ENCODE results near the gene OR2AJ1.

- TF ChIP-seq, protein P1, sequence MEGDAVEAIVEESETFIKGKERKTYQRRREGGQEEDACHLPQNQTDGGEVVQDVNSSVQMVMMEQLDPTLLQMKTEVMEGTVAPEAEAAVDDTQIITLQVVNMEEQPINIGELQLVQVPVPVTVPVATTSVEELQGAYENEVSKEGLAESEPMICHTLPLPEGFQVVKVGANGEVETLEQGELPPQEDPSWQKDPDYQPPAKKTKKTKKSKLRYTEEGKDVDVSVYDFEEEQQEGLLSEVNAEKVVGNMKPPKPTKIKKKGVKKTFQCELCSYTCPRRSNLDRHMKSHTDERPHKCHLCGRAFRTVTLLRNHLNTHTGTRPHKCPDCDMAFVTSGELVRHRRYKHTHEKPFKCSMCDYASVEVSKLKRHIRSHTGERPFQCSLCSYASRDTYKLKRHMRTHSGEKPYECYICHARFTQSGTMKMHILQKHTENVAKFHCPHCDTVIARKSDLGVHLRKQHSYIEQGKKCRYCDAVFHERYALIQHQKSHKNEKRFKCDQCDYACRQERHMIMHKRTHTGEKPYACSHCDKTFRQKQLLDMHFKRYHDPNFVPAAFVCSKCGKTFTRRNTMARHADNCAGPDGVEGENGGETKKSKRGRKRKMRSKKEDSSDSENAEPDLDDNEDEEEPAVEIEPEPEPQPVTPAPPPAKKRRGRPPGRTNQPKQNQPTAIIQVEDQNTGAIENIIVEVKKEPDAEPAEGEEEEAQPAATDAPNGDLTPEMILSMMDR (tag by site-specific recombination; IDR thresholded peaks at IDR 0.05) = no peak
- no peak for TF ChIP-seq ZNF223 (tag by site-specific recombination; IDR thresholded peaks at IDR 0.05)
- no peak for TF ChIP-seq ZNF792 (tag by site-specific recombination; IDR thresholded peaks at IDR 0.05)
- no peak for TF ChIP-seq ZNF707 (tag by site-specific recombination; IDR thresholded peaks at IDR 0.05)
- TF ChIP-seq, protein P2, sequence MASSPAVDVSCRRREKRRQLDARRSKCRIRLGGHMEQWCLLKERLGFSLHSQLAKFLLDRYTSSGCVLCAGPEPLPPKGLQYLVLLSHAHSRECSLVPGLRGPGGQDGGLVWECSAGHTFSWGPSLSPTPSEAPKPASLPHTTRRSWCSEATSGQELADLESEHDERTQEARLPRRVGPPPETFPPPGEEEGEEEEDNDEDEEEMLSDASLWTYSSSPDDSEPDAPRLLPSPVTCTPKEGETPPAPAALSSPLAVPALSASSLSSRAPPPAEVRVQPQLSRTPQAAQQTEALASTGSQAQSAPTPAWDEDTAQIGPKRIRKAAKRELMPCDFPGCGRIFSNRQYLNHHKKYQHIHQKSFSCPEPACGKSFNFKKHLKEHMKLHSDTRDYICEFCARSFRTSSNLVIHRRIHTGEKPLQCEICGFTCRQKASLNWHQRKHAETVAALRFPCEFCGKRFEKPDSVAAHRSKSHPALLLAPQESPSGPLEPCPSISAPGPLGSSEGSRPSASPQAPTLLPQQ (tag by site-specific recombination; IDR thresholded peaks at IDR 0.05) = no peak
- TF ChIP-seq SALL2 (tag by site-specific recombination; IDR thresholded peaks at IDR 0.05; ENCODE audit: borderline replicate concordance) = no peak
- no peak for TF ChIP-seq ZNF473 (tag by site-specific recombination; IDR thresholded peaks at IDR 0.05)
- TF ChIP-seq, protein P3, sequence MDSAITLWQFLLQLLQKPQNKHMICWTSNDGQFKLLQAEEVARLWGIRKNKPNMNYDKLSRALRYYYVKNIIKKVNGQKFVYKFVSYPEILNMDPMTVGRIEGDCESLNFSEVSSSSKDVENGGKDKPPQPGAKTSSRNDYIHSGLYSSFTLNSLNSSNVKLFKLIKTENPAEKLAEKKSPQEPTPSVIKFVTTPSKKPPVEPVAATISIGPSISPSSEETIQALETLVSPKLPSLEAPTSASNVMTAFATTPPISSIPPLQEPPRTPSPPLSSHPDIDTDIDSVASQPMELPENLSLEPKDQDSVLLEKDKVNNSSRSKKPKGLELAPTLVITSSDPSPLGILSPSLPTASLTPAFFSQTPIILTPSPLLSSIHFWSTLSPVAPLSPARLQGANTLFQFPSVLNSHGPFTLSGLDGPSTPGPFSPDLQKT (IDR thresholded peaks at IDR 0.05; ENCODE audit: borderline replicate concordance, low read depth, low read length) = no peak
- TF ChIP-seq, protein P4, sequence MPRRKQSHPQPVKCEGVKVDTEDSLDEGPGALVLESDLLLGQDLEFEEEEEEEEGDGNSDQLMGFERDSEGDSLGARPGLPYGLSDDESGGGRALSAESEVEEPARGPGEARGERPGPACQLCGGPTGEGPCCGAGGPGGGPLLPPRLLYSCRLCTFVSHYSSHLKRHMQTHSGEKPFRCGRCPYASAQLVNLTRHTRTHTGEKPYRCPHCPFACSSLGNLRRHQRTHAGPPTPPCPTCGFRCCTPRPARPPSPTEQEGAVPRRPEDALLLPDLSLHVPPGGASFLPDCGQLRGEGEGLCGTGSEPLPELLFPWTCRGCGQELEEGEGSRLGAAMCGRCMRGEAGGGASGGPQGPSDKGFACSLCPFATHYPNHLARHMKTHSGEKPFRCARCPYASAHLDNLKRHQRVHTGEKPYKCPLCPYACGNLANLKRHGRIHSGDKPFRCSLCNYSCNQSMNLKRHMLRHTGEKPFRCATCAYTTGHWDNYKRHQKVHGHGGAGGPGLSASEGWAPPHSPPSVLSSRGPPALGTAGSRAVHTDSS (tag by site-specific recombination; IDR thresholded peaks at IDR 0.05) = no peak
- TF ChIP-seq ZNF626 (tag by site-specific recombination; IDR thresholded peaks at IDR 0.05) = no peak
- TF ChIP-seq ZSCAN30 (tag by site-specific recombination; IDR thresholded peaks at IDR 0.05) = no peak
- no peak for TF ChIP-seq TCF7L2 (IDR thresholded peaks at IDR 0.05; ENCODE audit: borderline replicate concordance, low read depth, low read length)
- TF ChIP-seq ZNF518A (tag by site-specific recombination; conservative IDR thresholded peaks at IDR 0.05; ENCODE audit: low read depth) = no peak
Measured at GRCh38 chr1:247923941-247924340, 748 bp upstream of the OR2AJ1 start.
